Mucosa of stomach (tissue), 1 donor: ENCODE data around the gene MUSK.
"Not testable (repeated sequence)": the region's sequence is repeated elsewhere in the genome, so short reads cannot be mapped to it uniquely, and the experiment has no call there.

Experiments used
- H3K27me3 ChIP-seq: one replicate; pipeline ENCODE4 v1.7.0; 2013; ENCODE audit warnings: mild to moderate bottlenecking, low read length; ENCODE audit not compliant: control insufficient read depth, insufficient read depth
- H3K36me3 ChIP-seq: one replicate; pipeline ENCODE4 v1.7.0; 2013; ENCODE audit warnings: low read length; ENCODE audit not compliant: control insufficient read depth, insufficient read depth
- H3K4me1 ChIP-seq: one replicate; pipeline ENCODE4 v1.7.0; 2013; ENCODE audit warnings: mild to moderate bottlenecking, low read length; ENCODE audit not compliant: control insufficient read depth, insufficient read depth
- H3K4me3 ChIP-seq: one replicate; pipeline ENCODE4 v1.7.0; 2013; ENCODE audit warnings: low read length
- H3K9ac ChIP-seq: one replicate; pipeline ENCODE4 v1.7.0; 2013; ENCODE audit warnings: mild to moderate bottlenecking, low read length, moderate library complexity
- H3K9me3 ChIP-seq: one replicate; pipeline ENCODE4 v1.7.0; 2013; ENCODE audit warnings: mild to moderate bottlenecking, low read length, moderate library complexity; ENCODE audit not compliant: control insufficient read depth
- donor health status: Pancreatic carcinoma.

MUSK gene

GRCh38 chr9:110825950-110826349 is 157.4 kb downstream of the MUSK start:
- no peaks in the 10 kb centered on the region for H3K9me3 ChIP-seq
- no peak overlapping the region for H3K4me3 ChIP-seq
- H3K9ac ChIP-seq: no peak overlapping the region
- H3K36me3 ChIP-seq: no peaks in the 10 kb centered on the region
- H3K27me3 ChIP-seq: no peaks in the 10 kb centered on the region
- H3K4me1 ChIP-seq: no peaks in the 10 kb centered on the region

GRCh38 chr9:110826400-110826799 is 157.8 kb downstream of the MUSK start:
- not testable (repeated sequence) for H3K4me1 ChIP-seq, H3K4me3 ChIP-seq, H3K9me3 ChIP-seq, H3K9ac ChIP-seq, H3K36me3 ChIP-seq, H3K27me3 ChIP-seq

- no peaks in the 10 kb centered on the region for H3K36me3 ChIP-seq
- H3K4me1 ChIP-seq: no peaks in the 10 kb centered on the region
- H3K27me3 ChIP-seq: no peaks in the 10 kb centered on the region
- H3K4me3 ChIP-seq: no peak overlapping the region
- no peak overlapping the region for H3K9ac ChIP-seq
- no peaks in the 10 kb centered on the region for H3K9me3 ChIP-seq
Measured at GRCh38 chr9:110828264-110828663, 159.7 kb downstream of the MUSK start.

- Histone ChIP-seq H3K4me1 (no peaks in the 10 kb centered on the region), H3K4me3 (no peak overlapping the region)
Measured at GRCh38 chr9:110830495-110830894, 161.9 kb downstream of the MUSK start.

GRCh38 chr9:110832926-110833325 is 164.3 kb downstream of the MUSK start:
- Histone ChIP-seq H3K36me3 (no peaks in the 10 kb centered on the region), H3K9me3 (no peaks in the 10 kb centered on the region), H3K27me3 (no peaks in the 10 kb centered on the region), H3K4me1 (no peaks in the 10 kb centered on the region), H3K9ac (no peak overlapping the region), H3K4me3 (no peak overlapping the region)

More at GRCh38 chr9:110830495-110830894, 161.9 kb downstream of the MUSK start:
- H3K36me3 ChIP-seq: no peaks in the 10 kb centered on the region
- H3K9ac ChIP-seq: no peak overlapping the region
- H3K27me3 ChIP-seq: no peaks in the 10 kb centered on the region
- H3K9me3 ChIP-seq: no peaks in the 10 kb centered on the region

GRCh38 chr9:110835404-110835803 is 166.8 kb downstream of the MUSK start:
- Histone ChIP-seq H3K4me3 (no peak overlapping the region), H3K36me3 (no peaks in the 10 kb centered on the region), H3K9me3 (no peaks in the 10 kb centered on the region), H3K4me1 (no peaks in the 10 kb centered on the region), H3K9ac (no peak overlapping the region), H3K27me3 (no peaks in the 10 kb centered on the region)

- H3K4me3 ChIP-seq: no peak overlapping the region
- no peaks in the 10 kb centered on the region for H3K4me1 ChIP-seq
- no peaks in the 10 kb centered on the region for H3K36me3 ChIP-seq
Measured at GRCh38 chr9:110835859-110836271, 167.3 kb downstream of the MUSK start.

GRCh38 chr9:110837401-110838005 is 168.9 kb downstream of the MUSK start:
- H3K9me3 ChIP-seq: peaks cover 4% of the 10 kb centered on the region
- no peak overlapping the region for H3K9ac ChIP-seq
- no peaks in the 10 kb centered on the region for H3K36me3 ChIP-seq
- no peaks in the 10 kb centered on the region for H3K4me1 ChIP-seq
- no peak overlapping the region for H3K4me3 ChIP-seq
- no peaks in the 10 kb centered on the region for H3K27me3 ChIP-seq

More at GRCh38 chr9:110835859-110836271, 167.3 kb downstream of the MUSK start:
- Histone ChIP-seq H3K27me3 (no peaks in the 10 kb centered on the region), H3K9me3 (no peaks in the 10 kb centered on the region), H3K9ac (no peak overlapping the region)

- H3K27me3 ChIP-seq: no peaks in the 10 kb centered on the region
- H3K4me1 ChIP-seq: no peaks in the 10 kb centered on the region
- no peak overlapping the region for H3K9ac ChIP-seq
- H3K9me3 ChIP-seq: peaks cover 4% of the 10 kb centered on the region
- no peaks in the 10 kb centered on the region for H3K36me3 ChIP-seq
- no peak overlapping the region for H3K4me3 ChIP-seq
Measured at GRCh38 chr9:110842169-110842568, 173.6 kb downstream of the MUSK start.

- Histone ChIP-seq H3K9me3 (peaks cover 4% of the 10 kb centered on the region), H3K36me3 (no peaks in the 10 kb centered on the region), H3K27me3 (no peaks in the 10 kb centered on the region), H3K4me1 (no peaks in the 10 kb centered on the region), H3K9ac (no peak overlapping the region), H3K4me3 (no peak overlapping the region)
Measured at GRCh38 chr9:110842986-110843385, 174.4 kb downstream of the MUSK start.

- H3K9ac ChIP-seq: no peak overlapping the region
- no peak overlapping the region for H3K4me3 ChIP-seq
- H3K4me1 ChIP-seq: no peaks in the 10 kb centered on the region
- no peaks in the 10 kb centered on the region for H3K36me3 ChIP-seq
- H3K27me3 ChIP-seq: no peaks in the 10 kb centered on the region
- H3K9me3 ChIP-seq: peaks cover 4% of the 10 kb centered on the region
Measured at GRCh38 chr9:110844121-110844520, 175.5 kb downstream of the MUSK start.

- Histone ChIP-seq H3K4me1 (no peaks in the 10 kb centered on the region), H3K36me3 (no peaks in the 10 kb centered on the region), H3K4me3 (no peak overlapping the region), H3K27me3 (no peaks in the 10 kb centered on the region), H3K9ac (no peak overlapping the region), H3K9me3 (peaks cover 2% of the 10 kb centered on the region)
Measured at GRCh38 chr9:110846215-110846614, 177.6 kb downstream of the MUSK start.

- Histone ChIP-seq H3K36me3 (no peaks in the 10 kb centered on the region), H3K4me3 (no peak overlapping the region), H3K27me3 (no peaks in the 10 kb centered on the region), H3K9ac (no peak overlapping the region), H3K9me3 (no peaks in the 10 kb centered on the region), H3K4me1 (no peaks in the 10 kb centered on the region)
Measured at GRCh38 chr9:110847671-110848070, 179.1 kb downstream of the MUSK start.
